HG03442 (cell line): Measurements from ENCODE around the gene TNFAIP1.
A peak's percentile ranks its signal among the peaks of the same experiment; 100 is the strongest.

Experiments
- ATAC-seq: cut with Tn5 transposase; IDR thresholded peaks from one replicate; pipeline ENCODE4 v1.9.1; 2021; ENCODE audit warnings: mild to moderate bottlenecking, moderate library complexity; ENCODE audit not compliant: unreplicated experiment

Gene TNFAIP1

DNA sequence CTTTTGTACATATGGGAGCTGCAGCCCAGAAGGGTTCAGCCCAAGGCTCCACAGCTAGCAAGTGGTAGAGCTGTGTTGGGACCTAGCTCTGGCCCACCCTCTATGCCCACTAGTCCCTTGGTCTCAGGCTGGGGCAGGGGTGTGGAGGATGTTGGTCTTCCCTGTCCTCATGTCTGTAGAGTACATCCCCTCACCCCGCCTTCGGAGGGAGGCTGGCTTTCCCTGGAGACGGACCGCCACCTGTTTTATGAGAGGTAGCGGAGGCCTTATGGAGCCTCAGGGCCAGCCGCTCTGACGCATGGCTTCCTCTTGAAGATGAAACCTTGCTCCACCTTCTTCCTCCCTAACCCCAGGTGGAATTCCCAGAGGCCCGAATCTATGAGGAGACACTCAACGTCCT is 8.4 kb downstream of the TNFAIP1 start:
- ATAC-seq: no peak

DNA sequence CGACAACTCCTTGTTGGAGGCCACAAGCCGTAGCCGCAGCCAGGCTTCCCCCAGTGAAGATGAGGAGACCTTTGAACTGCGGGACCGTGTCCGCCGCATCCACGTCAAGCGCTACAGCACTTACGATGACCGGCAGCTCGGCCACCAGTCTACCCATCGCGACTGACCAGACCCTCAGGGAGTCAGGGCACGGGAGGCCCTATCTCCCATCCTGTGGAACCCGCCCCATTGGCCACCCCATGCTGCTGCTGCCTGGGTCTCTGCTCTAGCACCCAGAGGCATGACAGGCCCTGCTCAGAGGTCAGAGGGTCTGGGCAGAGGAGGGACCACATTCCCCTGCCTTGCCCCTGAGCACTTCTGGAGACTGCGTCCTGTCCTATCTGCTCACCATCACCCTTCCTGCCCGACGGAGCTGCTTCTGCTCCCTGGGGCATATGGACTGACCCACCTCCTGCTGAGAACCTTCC is 8.9 kb downstream of the TNFAIP1 start:
- no peak for ATAC-seq

DNA sequence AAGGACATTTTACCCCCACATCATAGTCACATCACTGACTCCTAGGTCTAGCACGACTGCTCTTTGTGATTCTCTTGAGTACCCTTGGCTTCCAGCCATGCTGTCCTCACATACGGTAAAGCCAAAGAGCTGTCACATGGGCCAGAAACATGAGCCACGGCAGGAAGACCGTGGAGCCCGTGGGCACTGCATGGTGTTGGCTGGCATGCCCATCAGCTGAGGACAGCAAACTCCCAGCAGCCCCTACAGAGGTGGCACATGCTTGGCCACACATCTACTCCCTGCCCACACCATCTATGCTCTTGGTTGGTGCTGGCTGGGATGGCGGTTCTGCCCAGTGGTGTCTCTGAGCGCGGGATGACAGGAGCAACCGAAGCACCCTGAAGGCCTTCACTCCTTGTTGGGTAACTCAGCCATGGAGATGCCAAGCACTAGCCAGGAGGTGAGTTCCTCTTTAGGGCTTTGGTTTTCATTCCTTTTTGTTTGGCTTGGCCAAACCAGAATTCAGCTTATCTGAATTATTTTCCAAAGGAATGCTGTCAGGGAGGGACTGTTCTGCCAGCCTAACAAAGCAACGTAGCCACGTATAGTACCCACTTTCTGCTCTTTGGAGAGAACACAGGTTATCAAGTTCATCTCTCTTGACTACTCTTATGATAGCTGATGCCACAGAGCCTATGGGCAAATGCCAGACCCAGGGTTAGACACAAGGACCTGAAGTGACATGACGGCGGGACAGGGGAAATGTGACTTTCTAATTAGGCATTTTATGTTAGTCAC is 10.0 kb downstream of the TNFAIP1 start:
- ATAC-seq: no peak

DNA sequence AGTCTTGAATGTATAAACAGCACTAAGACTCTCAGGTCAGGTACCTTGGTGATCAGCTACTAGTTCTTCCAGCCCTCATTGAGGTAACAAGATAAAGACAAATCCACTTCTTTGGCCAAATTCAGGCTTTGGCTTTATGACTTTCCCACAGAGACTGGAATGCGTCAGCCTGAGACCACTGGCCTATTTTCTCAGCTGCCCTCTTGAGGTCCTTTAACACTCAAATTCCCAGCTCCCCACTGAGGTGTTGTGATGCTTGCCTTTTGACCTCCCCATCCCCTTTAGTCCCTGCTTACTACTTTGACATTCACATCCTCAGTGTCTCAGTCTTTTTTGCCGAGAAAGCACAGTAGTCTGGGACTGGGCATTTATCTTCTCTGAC is 10.6 kb downstream of the TNFAIP1 start:
- no peak for ATAC-seq

DNA sequence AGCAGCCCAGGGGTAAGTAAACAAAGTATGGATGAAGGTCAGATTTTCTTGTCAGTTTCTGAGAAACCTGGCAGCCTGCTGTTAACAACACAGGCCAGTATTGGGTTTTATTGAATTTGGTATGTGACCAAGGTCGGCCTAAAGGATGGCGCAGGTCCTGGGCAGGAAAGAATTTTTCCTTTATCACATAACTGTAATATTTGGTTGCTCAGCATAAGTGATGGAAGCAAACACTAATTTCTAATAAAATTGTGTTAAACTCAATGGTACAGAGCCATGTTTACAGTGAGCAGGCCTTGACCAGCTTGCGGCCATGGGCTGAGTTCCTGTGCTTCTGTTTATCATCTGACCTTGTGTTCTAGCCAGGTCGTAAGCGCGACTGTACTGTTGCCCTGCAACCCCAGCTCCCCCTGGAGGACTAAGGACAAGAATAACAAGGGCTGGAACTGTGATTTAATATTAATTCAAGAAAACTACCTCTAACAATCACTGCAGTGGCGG is 11.2 kb downstream of the TNFAIP1 start:
- no peak for ATAC-seq

DNA sequence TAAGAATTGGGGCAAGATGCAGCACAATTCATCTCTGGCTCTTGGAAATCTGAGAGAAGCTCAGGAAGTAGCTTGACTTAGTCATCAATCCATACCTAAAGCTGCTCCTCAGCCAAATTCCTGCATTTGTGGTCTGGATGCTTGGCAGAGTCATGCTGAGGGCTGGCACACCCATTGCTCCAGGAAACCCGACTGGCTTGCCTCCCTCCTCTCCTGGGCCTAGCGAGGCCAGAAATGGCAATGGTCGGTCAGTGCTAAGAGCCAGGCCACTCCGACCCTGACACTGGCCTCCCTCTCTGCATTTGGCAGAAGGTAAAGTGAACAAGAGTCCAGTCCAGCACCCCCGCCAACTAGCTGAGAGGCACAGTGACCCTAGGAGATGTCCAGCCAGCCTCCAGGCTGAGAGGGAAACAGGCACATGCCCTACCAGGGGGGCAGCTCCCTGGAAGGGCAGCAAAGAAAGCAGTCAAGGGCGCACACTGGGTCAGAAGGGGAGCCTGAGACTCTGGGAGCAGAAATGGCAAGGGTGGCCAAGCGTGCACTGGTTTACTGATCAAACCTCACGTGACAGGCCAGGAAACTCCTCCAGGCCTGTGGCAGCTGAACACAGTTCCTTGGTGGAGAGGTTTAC is 11.8 kb downstream of the TNFAIP1 start:
- ATAC-seq: no peak

DNA sequence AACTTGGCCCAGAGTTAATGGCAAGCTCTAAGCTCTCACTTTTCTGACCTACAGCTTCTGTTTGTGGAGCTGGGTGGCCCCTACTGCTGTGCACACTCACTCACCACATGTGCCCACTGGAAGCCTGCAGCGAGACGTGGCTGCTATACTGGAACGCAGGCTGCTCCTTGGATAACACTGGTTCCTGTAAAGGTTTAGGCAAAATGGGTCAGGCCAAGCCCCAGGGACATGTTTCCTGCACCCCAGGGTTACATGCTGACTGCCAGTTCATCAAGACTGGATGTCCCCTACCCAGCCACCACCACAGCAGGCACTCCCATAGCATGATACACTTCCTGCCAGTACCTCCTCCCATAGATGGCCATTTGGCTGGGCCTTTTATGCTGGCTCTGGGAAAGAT is 13.4 kb downstream of the TNFAIP1 start:
- ATAC-seq: no peak

DNA sequence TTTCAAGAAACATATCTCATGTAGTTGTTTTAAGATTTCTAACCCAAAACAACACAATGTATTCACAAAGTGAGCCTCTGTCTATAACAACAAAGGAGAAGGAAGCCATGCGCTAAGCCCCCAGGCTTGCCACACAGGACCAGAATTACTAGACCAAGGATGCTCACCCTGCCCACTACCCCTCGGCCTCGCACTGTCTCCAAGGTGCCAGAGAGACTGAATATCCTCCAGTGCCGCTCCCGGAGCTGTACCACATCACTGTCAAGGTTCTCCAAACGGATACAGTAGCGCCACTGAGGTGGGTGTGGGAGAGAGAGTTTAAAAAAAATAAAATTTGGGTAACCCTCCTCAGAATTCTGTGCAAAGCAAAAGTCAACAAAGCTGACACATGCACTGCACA is 14.7 kb downstream of the TNFAIP1 start:
- no peak for ATAC-seq

DNA sequence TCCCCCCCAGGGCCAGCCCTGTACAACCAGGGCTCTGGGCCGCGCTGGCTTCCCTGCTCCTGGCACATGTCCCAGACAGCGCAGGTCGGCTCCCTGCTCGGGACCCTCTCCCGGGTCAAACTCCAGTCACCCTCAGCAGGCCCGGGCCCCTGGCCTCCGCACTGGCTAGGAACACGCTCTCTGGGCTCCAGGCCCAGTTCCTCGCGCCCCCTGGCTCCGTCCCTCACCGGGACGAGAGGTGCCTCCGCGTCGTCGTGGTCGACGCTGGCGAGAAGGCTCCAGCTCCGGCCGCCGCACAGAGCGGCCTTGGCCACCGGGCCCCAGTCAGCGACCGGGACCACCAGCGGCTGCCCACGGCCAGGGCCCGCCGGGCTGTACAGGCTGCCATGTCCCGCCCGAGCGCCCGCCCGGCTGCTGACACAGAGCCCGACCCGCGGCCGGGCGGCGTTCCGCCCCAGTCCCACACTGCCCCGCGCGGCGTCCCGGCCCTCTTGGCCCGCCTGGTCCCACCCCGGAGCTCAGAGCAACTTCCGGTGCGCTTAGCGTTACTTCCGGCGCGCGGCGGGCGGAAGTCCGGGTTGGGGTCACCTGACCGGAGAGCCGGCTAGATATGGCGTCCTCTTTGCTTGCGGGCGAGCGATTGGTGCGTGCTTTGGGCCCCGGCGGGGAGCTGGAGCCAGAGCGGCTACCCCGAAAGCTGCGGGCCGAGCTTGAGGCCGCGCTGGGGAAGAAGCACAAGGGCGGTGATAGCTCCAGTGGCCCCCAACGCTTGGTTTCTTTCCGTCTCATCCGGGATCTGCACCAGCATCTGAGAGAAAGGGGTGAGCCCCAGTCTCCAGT is 21.7 kb downstream of the TNFAIP1 start, which contains the start of gene POLDIP2:
Gene POLDIP2 (minus strand): TSS at position 467 of the 840 bp plus-strand sequence. CDS start 79 bp downstream, at position 388.
- peak; percentile 95 for ATAC-seq

DNA sequence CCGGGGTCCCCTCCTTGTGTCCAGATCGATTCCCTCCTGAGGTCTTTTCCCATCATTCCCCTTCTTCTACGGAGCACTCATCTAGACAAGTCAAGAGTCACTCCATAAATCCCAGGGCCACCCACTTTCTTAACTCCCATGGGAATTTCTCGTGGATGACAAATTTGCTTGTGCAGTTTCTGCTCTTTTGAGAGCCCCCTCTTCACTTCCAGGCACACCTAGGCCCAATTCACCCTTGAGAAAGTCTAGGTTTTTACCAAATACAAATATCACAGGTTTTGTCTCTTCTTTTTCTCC is 22.3 kb downstream of the TNFAIP1 start:
- no peak for ATAC-seq

DNA sequence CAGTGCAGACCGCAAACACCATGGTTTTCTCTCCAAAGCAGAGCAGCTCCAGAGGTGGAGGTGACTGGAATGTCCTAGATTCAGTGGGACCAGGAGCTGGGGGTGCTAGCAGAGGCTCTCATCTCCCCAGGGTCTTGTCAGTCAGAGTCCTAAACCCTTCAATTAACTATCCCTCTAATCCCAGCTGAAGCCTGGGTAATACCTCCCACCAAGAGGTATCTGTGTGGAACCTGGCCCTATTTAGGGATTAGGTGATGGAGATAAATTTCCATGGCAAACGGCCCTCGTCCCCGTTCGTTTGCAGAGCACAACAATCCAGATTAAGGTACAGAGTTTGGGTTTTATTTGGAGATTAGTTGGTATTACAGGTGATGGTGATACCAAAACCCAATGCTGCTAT is 27.6 kb downstream of the TNFAIP1 start:
- no peak for ATAC-seq

DNA sequence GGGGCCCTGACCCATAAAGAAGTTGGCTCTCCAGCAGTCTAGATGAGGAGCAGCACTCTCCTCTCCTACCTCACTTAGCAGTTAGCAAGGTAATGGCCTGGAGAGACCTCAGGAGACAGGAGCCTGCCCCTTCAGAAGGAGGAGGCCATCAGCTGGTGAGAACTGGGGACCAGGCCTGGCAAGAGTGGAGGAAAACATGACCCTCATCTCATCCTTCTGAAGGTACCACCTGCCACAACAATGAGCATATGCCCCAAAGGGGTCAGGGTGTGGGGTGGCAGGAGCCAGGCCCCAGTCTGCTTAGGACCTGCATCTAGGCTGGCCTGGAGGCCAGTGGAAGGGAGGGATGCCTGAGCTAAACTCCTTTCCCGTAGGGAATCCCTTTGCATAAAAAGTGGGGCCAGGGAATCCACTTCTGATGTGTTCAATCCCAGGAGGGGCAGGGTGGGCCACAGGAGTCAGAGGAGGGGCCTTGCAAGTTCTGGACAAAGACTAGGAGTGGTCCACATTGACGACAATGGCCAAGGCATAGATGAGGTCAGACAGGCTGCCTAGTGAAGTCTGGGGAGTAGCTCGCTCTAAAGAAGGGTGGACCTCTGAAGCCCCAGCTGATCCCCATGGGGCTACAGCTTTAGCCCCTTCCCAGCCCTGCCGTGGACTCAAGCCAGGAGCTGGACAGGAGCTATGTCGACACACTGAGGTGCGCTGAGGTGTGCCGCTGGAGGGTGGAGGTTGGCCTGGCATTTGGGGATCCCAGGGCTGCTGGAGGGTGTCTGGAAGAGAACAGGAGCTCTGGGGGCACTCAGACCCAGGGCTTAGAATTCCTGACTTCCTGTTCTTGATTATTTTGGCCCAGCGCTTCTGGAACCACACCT is 28.5 kb downstream of the TNFAIP1 start:
- no peak for ATAC-seq

DNA sequence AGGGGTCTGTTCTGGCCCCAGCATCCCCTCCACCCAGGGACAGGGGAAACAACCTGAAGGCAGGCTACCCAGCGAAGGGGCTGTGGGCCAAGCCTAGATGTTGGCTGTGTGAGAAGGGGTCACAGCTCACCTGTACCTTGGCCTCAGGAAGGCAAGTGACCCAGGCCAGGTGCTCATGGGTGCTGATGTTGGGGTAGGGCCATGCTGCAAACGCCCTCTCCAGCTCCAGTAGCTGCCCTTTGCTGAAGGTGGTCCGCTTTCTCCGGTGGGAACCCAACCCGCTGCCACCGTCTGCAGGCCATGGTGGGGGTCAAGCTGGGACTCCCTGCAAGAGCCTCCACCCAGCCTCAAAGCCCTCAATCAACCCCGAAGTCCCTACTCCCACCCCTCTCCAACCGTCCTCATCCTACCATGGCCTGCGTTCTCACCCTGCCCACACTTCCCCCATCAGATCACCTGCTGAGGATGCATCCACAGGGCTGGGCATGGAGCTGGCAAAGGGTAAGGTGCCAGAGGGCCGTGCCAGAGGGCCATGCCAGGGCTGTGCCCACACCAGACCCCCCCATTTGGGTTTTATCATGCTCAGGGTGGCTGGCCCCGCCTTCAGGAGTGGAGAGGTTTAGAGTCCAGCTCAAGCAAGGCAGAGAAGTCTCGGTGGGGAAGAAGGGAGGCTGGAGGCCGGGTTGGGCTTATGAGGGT is 29.3 kb downstream of the TNFAIP1 start, which contains the start of gene SEBOX:
Gene SEBOX (minus strand): TSS at position 535 of the 699 bp plus-strand sequence. CDS start 48 bp downstream, at position 487.
- no peak for ATAC-seq

DNA sequence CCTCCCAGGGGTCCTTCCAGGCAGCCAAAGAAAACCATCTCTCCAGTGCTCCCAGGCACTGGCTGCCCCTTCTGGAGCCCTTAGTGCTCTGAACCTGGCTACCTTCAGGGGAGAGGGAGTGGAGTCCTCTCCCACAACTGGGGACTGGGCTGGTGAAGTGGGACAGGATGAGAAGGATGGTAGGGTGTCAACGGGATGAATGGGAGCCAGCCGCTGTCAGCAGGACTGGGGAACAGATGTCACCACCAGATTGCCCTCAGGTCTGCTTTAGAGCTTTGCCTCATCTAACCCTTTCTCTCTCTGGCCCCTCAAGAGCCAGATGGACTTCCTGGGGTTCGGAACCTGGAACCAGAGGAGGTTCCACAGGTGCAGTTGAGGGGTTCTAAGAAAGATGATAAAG is 29.9 kb downstream of the TNFAIP1 start:
- no peak for ATAC-seq

DNA sequence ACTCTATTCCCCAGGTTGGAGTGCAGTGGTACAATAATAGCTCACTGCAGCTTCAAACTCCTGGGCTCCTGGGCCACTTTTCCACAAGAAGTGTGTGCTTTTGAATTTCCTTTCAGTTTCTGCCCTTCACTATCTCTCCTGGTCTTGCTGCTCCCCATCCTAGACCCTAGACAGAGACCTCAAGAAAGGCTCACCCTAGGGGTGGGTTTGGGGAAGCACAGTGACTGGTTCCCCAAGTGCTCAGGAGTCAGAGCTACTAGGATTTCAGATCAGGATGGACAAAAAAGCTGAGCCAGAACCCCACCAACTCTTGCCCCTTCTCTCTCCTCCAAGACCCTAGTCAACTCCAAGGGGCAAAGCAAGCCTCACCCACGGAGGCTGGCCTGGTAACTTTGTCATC is 31.0 kb downstream of the TNFAIP1 start:
- no peak for ATAC-seq

DNA sequence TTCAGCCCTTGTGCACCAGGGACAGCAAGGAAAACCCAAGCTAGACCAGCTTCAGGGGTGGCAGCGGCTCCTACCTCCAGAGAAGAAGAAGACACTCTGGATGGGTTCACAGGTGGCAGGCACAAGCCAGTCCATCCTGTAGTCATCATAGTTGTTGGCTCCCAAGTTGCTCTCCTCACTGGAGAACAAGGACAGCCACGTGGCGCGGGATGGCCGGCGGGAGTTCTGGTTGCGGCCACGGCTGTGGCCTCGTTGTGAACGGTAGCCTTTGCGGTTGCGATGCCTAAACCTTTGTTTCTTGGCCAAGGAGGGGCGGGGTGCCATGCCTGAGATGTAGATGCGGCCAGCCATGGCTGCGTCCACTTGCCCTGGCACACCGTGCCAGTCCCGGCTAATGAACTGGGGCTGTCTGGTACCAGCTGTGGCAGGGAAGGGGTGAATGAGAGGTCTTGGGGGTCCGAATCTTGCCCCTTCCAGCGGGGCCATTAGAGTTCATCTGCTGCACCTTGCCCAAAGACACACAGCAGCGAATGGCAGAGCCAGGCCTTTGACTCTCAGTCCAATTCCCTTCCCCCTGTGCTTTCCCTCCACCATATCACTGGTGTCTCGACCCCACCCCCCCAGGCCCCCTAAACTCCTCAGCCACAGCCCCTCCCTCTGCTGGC is 32.2 kb downstream of the TNFAIP1 start:
- ATAC-seq: no peak

DNA sequence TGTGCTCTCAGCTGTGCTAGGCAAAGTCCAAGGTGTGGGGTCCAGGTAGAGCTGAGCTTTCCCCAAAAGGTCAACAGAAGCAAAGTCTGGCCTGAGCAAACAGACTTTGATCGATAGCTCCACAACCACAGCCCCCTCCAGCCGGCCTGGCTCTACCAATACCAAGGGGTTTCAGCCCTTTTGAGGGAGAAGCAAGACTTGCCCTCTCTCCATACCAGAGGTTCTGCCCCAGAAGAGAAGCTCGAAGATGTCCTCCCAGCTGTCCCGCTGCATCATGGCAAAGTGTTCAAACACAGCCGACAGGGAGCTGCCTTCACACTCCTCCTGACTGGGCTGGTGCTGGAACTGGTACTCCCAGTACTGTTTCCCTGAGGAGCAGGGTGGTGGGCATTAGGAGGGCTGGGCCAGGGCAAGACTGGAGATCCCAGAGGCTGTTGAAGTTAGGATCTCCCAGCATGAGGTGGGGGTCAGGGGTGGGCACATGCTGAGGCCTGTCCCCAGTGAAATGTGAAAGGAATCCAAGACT is 32.8 kb downstream of the TNFAIP1 start:
- no peak for ATAC-seq

DNA sequence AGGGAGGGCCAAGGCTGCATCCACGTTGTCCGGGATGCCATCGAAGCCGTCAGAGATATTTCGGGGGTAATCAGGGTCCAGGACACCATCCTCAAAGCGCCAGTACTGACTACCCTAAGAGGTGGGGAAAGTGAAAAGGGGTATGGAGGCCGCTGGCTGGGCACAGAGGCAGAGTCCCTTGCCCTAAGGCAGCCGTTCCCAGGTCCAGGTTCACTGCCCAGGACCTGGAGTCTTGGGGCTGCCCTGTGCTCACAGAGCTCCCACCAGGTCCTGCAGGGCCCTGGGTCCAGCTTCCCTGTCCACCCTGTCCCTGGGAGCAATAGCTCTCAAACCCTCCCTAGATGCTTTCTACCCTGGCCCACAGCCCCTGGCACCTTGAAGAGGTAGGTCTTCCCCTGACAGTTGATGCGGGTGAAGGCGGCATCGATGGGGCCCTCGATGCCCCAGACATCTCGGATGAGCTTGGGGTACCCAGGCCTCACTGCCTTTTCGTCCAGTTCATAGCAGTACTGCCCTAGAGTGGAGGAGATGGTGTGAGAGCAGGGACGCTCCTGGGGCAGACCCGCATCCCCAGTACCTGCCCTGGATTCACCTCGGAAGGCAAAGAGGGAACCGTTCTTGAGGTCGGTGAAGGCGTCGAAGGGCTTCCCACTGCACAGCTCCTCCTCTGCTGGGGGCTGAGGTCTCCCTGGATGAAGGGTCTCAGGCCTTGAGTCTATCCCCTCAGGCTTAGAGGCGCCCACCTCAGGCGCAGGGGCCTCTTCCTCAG is 33.5 kb downstream of the TNFAIP1 start:
- no peak for ATAC-seq
